Measurements from ENCODE around the gene CTSE.

Gene CTSE

GRCh38 chr1:206039046-206039973, 15.6 kb upstream of the CTSE start:
- H3K4me3 ChIP-seq (ENCODE audit: low read length) = no peak overlapping the region
- no peak for DNase-seq (ENCODE audit: low read depth)
- TF ChIP-seq CTCF (conservative IDR thresholded peaks at IDR 0.05; ENCODE audit: low read depth, low read length) = no peak

- H3K4me3 ChIP-seq (ENCODE audit: low read length) = no peak overlapping the region
- DNase-seq (ENCODE audit: low read depth) = no peak
- no peak for TF ChIP-seq CTCF (conservative IDR thresholded peaks at IDR 0.05; ENCODE audit: low read depth, low read length)
Observed at GRCh38 chr1:206037581-206037980, 13.9 kb upstream of the CTSE start.

GRCh38 chr1:206036663-206037455, 13.2 kb upstream of the CTSE start:
- no peak overlapping the region for H3K4me3 ChIP-seq (ENCODE audit: low read length)
- no peak for TF ChIP-seq CTCF (conservative IDR thresholded peaks at IDR 0.05; ENCODE audit: low read depth, low read length)
- no peak for DNase-seq (ENCODE audit: low read depth)

- no peak for TF ChIP-seq CTCF (conservative IDR thresholded peaks at IDR 0.05; ENCODE audit: low read depth, low read length)
- DNase-seq (ENCODE audit: low read depth) = no peak
- H3K4me3 ChIP-seq (ENCODE audit: low read length) = no peak overlapping the region
Observed at GRCh38 chr1:206035027-206035426, 11.3 kb upstream of the CTSE start.

- no peak overlapping the region for H3K4me3 ChIP-seq (ENCODE audit: low read length)
- no peak for TF ChIP-seq CTCF (conservative IDR thresholded peaks at IDR 0.05; ENCODE audit: low read depth, low read length)
- no peak for DNase-seq (ENCODE audit: low read depth)
Observed at GRCh38 chr1:206032380-206033140, 8.9 kb upstream of the CTSE start.

GRCh38 chr1:206030714-206031113, 7.0 kb upstream of the CTSE start:
- H3K4me3 ChIP-seq (ENCODE audit: low read length) = no peak overlapping the region
- peak; percentile 99 for TF ChIP-seq CTCF (conservative IDR thresholded peaks at IDR 0.05; ENCODE audit: low read depth, low read length)
- DNase-seq (ENCODE audit: low read depth) = peak; percentile 24

Measured in retinal pigment epithelial cell (primary cell).